MM.1S (cell line): ENCODE data around the gene ZBTB43.

Source experiments
- DNase-seq: peaks from one replicate; pipeline ENCODE4 v3.0.0-alpha.2; 2015
- H2AFZ ChIP-seq: fragments of 300-600 bp; sonication (generic); 2 replicates; pipeline ENCODE4 v1.6.0; 2016; ENCODE audit warnings: antibody characterized with exemption, low read length
- H3F3A ChIP-seq: fragments of 300-600 bp; sonication (generic); 2 replicates; pipeline ENCODE4 v1.6.1; 2016; ENCODE audit warnings: mild to moderate bottlenecking, antibody characterized with exemption, low read length, moderate library complexity, mixed read lengths; ENCODE audit not compliant: insufficient read depth
- H3K27ac ChIP-seq: fragments of 300-600 bp; sonication (generic); 2 replicates; pipeline ENCODE4 v1.5.1; 2016; ENCODE audit warnings: mild to moderate bottlenecking, low read length
- H3K27me3 ChIP-seq: fragments of 300-600 bp; sonication (generic); replicated peaks from 2 replicates; pipeline ENCODE4 v1.6.0; 2016; ENCODE audit warnings: low read length; ENCODE audit not compliant: insufficient read depth
- H3K36me3 ChIP-seq: fragments of 300-600 bp; sonication (generic); replicated peaks from 2 replicates; pipeline ENCODE4 v1.6.1; 2016; ENCODE audit warnings: mild to moderate bottlenecking, low read length, mixed read lengths; ENCODE audit not compliant: insufficient read depth
- H3K4me1 ChIP-seq: fragments of 300-600 bp; sonication (generic); 2 replicates; pipeline ENCODE4 v1.6.1; 2016; ENCODE audit warnings: low read length, mixed read lengths
- H3K4me2 ChIP-seq: fragments of 300-600 bp; sonication (generic); 2 replicates; pipeline ENCODE4 v1.6.0; 2016; ENCODE audit warnings: low read depth, low read length
- H3K4me3 ChIP-seq: fragments of 300-600 bp; sonication (generic); 2 replicates; pipeline ENCODE4 v1.5.1; 2016; ENCODE audit warnings: low read length, mixed read lengths
- H3K79me2 ChIP-seq: fragments of 300-600 bp; sonication (generic); 2 replicates; pipeline ENCODE4 v1.6.1; 2016; ENCODE audit warnings: mixed run types, low read length, mixed read lengths
- H3K9ac ChIP-seq: fragments of 300-600 bp; sonication (generic); 2 replicates; pipeline ENCODE4 v1.6.1; 2016; ENCODE audit warnings: low read length, mixed read lengths
- H3K9me2 ChIP-seq: fragments of 300-600 bp; sonication (generic); replicated peaks from 2 replicates; pipeline ENCODE4 v1.6.1; 2016; ENCODE audit warnings: mild to moderate bottlenecking, low read length, mixed read lengths; ENCODE audit not compliant: insufficient read depth
- H3K9me3 ChIP-seq: fragments of 300-600 bp; sonication (generic); replicated peaks from 2 replicates; pipeline ENCODE4 v1.6.1; 2016; ENCODE audit warnings: mild to moderate bottlenecking, low read length, mixed read lengths; ENCODE audit not compliant: insufficient read depth
- H4K20me1 ChIP-seq: fragments of 300-600 bp; sonication (generic); 2 replicates; pipeline ENCODE4 v1.6.1; 2016; ENCODE audit warnings: mild to moderate bottlenecking, low read length, moderate library complexity, mixed read lengths; ENCODE audit not compliant: insufficient read depth
- CTCF ChIP-seq: fragments of 300-600 bp; sonication (generic); IDR thresholded peaks from 2 replicates; pipeline ENCODE4 v1.5.1; 2016; ENCODE audit warnings: antibody characterized with exemption, low read length, mixed read lengths
- EZH2 ChIP-seq: fragments of 300-600 bp; sonication (generic); optimal IDR thresholded peaks from 2 replicates; pipeline ENCODE3; 2017; ENCODE audit warnings: low read depth, mild to moderate bottlenecking, antibody characterized with exemption, low read length, mixed read lengths
- EZH2phosphoT487 ChIP-seq: fragments of 300-600 bp; sonication (generic); IDR thresholded peaks from 2 replicates; pipeline ENCODE4 v1.6.1; 2018; ENCODE audit warnings: antibody characterized with exemption, low read length

The ZBTB43 gene

GRCh38 chr9:126854734-126855133, 49.9 kb downstream of the ZBTB43 start:
- H3K36me3 ChIP-seq, result no peaks in the 10 kb centered on the region
- no peaks in the 10 kb centered on the region for H3K9me3 ChIP-seq
- H3K9me2 ChIP-seq, result no peaks in the 10 kb centered on the region
- no peak for DNase-seq
- TF ChIP-seq EZH2phosphoT487 (no peak), CTCF (no peak), EZH2 (no peak)
- H2AFZ ChIP-seq, result no peak overlapping the region
- 0 out of 2 replicates have a peak, but pooled peaks cover 4% of the 10 kb centered on the region for H3K27me3 ChIP-seq
- H3F3A ChIP-seq, result no peaks in the 10 kb centered on the region
- no peaks in the 10 kb centered on the region for H3K79me2 ChIP-seq
- no peak overlapping the region for H3K4me2 ChIP-seq
- H3K4me3 ChIP-seq, result no peak overlapping the region
- H4K20me1 ChIP-seq, result no peaks in the 10 kb centered on the region
- no peak overlapping the region for H3K27ac ChIP-seq
- 0 out of 2 replicates have a peak, but pooled peaks cover 3% of the 10 kb centered on the region for H3K4me1 ChIP-seq
- no peak overlapping the region for H3K9ac ChIP-seq

GRCh38 chr9:126856326-126856877, 51.6 kb downstream of the ZBTB43 start:
- H3K27ac ChIP-seq, result no peak overlapping the region
- no peak overlapping the region for H3K4me3 ChIP-seq
- peaks cover 6% of the 10 kb centered on the region for H3K79me2 ChIP-seq
- H4K20me1 ChIP-seq, result no peaks in the 10 kb centered on the region
- no peaks in the 10 kb centered on the region for H3K9me3 ChIP-seq
- no peak for DNase-seq
- no peaks in the 10 kb centered on the region; the same call in 1 of the 2 replicates for H3F3A ChIP-seq
- no peak overlapping the region for H2AFZ ChIP-seq
- no peak overlapping the region for H3K4me2 ChIP-seq
- H3K27me3 ChIP-seq, result 0 out of 2 replicates have a peak, but pooled peaks cover 4% of the 10 kb centered on the region
- no peak overlapping the region for H3K9ac ChIP-seq
- no peak for TF ChIP-seq EZH2phosphoT487
- TF ChIP-seq EZH2, result no peak
- no peak for TF ChIP-seq CTCF
- H3K36me3 ChIP-seq, result no peaks in the 10 kb centered on the region
- H3K4me1 ChIP-seq, result peaks cover 7% of the 10 kb centered on the region; the same call in 1 of the 2 replicates
- H3K9me2 ChIP-seq, result no peaks in the 10 kb centered on the region

GRCh38 chr9:126857261-126857960, 52.6 kb downstream of the ZBTB43 start:
- Histone ChIP-seq H3K4me3 (no peak overlapping the region), H3K9ac (no peak overlapping the region), H3K9me3 (no peaks in the 10 kb centered on the region), H3F3A (no peaks in the 10 kb centered on the region; the same call in 1 of the 2 replicates), H3K4me2 (no peak overlapping the region), H3K79me2 (peaks cover 16% of the 10 kb centered on the region), H4K20me1 (no peaks in the 10 kb centered on the region), H3K9me2 (no peaks in the 10 kb centered on the region), H3K36me3 (no peaks in the 10 kb centered on the region), H2AFZ (no peak overlapping the region), H3K27ac (no peak overlapping the region), H3K27me3 (no peaks in the 10 kb centered on the region), H3K4me1 (peaks cover 14% of the 10 kb centered on the region)
- DNase-seq, result no peak
- no peak for TF ChIP-seq EZH2phosphoT487
- TF ChIP-seq CTCF, result no peak
- no peak for TF ChIP-seq EZH2
